ENCODE results near the gene FLNB. TPM values are rescaled to one million over a fixed set of nuclear protein-coding genes. Genes with fewer than 3 reads are reported as not detected.
A peak's percentile ranks its signal among the peaks of the same experiment; 100 is the strongest.

The FLNB gene
- total and polyA plus RNA-seq, 2 of the 13 experiments (the other 11 are each of a cell fraction or from before 2014, with no cell fraction given) = 106 to 130 TPM

DNA sequence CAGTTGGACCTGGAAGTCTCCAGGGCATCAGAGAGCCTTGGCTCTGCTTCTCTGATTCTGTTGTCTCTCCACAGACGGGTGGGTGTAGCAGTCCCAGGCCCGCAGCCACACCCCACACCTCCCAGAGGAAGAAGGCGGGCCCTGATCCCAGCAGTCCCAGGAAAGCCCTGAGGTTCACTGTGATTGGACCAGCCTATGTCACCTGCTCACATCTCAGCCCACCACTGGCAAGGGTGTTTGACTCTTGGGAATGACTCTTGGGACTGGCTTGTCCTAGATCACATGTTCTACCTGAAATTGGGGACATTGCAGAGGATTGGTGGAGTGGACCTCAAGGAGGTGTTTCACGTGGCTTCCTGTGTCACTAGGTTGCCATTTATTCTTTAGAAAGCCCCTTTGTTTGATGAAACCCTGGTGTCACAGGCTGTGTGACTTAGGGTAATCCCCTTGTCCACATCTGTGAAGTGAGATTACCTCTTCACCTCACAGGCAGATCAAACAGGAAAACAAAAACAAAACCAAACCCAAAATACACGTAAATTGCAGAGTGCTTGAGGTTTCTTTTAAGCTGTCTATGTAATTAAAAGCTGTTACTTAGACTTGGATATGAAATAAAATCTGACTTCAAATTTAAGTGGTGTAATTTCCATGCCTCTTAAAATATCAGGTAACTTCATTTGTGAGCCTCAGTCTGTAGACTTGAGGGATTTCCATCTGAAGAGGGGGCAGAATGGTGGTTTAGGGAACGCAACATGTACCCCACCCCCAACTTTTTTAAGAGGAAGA is 26.7 kb downstream of the FLNB start:
- 84% methylated on average over 3 of the region's 6 CpGs for WGBS (ENCODE audit: low lambda C conversion rate)
- ATAC-seq = peak; percentile 29; the same call in 2 of the 3 replicates
- ChIA-PET POLR2A (no interaction called here), CTCF (ENCODE audit: low intra/inter-chr PET ratio, low total read pairs) (no interaction called here)
- Histone ChIP-seq H3K27ac (ENCODE audit: extremely low read length, insufficient read depth, low read length) (no peak overlapping the region), H3K27me3 (ENCODE audit: control insufficient read depth in 1 of 2, insufficient read depth in 2 of 2, low read length in 2 of 2) (no peaks in the 10 kb centered on the region), H3K9me3 (ENCODE audit: low read length) (no peaks in the 10 kb centered on the region), H3K4me2 (ENCODE audit: low read depth, low read length) (no peak overlapping the region), H3K9ac (ENCODE audit: insufficient read depth, low read depth, low read length) (no peak overlapping the region), H3K79me2 (ENCODE audit: insufficient read depth, low read length) (peaks cover 94% of the 10 kb centered on the region), H3K4me1 (ENCODE audit: insufficient read depth, low read length) (peaks cover 89% of the 10 kb centered on the region), H3K4me3 (replicated peaks in 1 of 3; ENCODE audit: insufficient read depth in 1 of 3, low read depth in 2 of 3, low read length in 3 of 3) (no peak overlapping the region), H4K20me1 (ENCODE audit: insufficient read depth, low read length) (peaks cover 93% of the 10 kb centered on the region), H2AFZ (ENCODE audit: low read length) (no peak overlapping the region), H3K36me3 (replicated peaks in 1 of 2; ENCODE audit: control insufficient read depth in 1 of 2, insufficient read depth in 2 of 2, low read length in 2 of 2) (peaks cover 0 to 21% of the 10 kb centered on the region in 2 experiments; a peak in 4 of 5 replicates)
- TF ChIP-seq, protein P1, sequence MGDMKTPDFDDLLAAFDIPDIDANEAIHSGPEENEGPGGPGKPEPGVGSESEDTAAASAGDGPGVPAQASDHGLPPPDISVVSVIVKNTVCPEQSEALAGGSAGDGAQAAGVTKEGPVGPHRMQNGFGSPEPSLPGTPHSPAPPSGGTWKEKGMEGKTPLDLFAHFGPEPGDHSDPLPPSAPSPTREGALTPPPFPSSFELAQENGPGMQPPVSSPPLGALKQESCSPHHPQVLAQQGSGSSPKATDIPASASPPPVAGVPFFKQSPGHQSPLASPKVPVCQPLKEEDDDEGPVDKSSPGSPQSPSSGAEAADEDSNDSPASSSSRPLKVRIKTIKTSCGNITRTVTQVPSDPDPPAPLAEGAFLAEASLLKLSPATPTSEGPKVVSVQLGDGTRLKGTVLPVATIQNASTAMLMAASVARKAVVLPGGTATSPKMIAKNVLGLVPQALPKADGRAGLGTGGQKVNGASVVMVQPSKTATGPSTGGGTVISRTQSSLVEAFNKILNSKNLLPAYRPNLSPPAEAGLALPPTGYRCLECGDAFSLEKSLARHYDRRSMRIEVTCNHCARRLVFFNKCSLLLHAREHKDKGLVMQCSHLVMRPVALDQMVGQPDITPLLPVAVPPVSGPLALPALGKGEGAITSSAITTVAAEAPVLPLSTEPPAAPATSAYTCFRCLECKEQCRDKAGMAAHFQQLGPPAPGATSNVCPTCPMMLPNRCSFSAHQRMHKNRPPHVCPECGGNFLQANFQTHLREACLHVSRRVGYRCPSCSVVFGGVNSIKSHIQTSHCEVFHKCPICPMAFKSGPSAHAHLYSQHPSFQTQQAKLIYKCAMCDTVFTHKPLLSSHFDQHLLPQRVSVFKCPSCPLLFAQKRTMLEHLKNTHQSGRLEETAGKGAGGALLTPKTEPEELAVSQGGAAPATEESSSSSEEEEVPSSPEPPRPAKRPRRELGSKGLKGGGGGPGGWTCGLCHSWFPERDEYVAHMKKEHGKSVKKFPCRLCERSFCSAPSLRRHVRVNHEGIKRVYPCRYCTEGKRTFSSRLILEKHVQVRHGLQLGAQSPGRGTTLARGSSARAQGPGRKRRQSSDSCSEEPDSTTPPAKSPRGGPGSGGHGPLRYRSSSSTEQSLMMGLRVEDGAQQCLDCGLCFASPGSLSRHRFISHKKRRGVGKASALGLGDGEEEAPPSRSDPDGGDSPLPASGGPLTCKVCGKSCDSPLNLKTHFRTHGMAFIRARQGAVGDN (CRISPR knock-in tag; IDR thresholded peaks at IDR 0.05) = peak; percentile 40
- TF ChIP-seq ZKSCAN8 (CRISPR knock-in tag; IDR thresholded peaks at IDR 0.05; ENCODE audit: borderline replicate concordance) (no peak), NR2F6 (IDR thresholded peaks at IDR 0.05) (0 out of 2 replicates have a peak, but pooled peaks have one; percentile 16), NR2F6 (CRISPR knock-in tag; IDR thresholded peaks at IDR 0.05) (no peak), ZNF484 (CRISPR knock-in tag; IDR thresholded peaks at IDR 0.05; ENCODE audit: borderline replicate concordance, low read depth) (no peak), ZNF766 (CRISPR knock-in tag; IDR thresholded peaks at IDR 0.05; ENCODE audit: borderline replicate concordance) (no peak), SOX13 (IDR thresholded peaks at IDR 0.05) (no peak), SOX13 (CRISPR knock-in tag; conservative IDR thresholded peaks at IDR 0.05 in 1 of 2, IDR thresholded peaks at IDR 0.05 in 1 of 2) (peak in 1 of 2 experiments; percentile 49; a peak in 2 of 4 replicates), STAT5B (CRISPR knock-in tag; IDR thresholded peaks at IDR 0.05) (no peak), TBX2 (CRISPR knock-in tag; IDR thresholded peaks at IDR 0.05; ENCODE audit: borderline replicate concordance) (peak; percentile 24; the same call in 1 of the 2 replicates), SOX6 (IDR thresholded peaks at IDR 0.05) (no peak), SOX6 (CRISPR knock-in tag; IDR thresholded peaks at IDR 0.05) (peak; percentile 24; the same call in 1 of the 2 replicates), ZNF501 (CRISPR knock-in tag; IDR thresholded peaks at IDR 0.05) (no peak), JUND (CRISPR knock-in tag; IDR thresholded peaks at IDR 0.05) (no peak), RBM22 (optimal IDR thresholded peaks at IDR 0.05; ENCODE audit: low read length) (peak; percentile 11), KDM6A (CRISPR knock-in tag; IDR thresholded peaks at IDR 0.05; ENCODE audit: low read depth) (no peak), ZNF335 (CRISPR knock-in tag; IDR thresholded peaks at IDR 0.05) (no peak)
- TF ChIP-seq, protein P2, sequence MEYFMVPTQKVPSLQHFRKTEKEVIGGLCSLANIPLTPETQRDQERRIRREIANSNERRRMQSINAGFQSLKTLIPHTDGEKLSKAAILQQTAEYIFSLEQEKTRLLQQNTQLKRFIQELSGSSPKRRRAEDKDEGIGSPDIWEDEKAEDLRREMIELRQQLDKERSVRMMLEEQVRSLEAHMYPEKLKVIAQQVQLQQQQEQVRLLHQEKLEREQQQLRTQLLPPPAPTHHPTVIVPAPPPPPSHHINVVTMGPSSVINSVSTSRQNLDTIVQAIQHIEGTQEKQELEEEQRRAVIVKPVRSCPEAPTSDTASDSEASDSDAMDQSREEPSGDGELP (IDR thresholded peaks at IDR 0.05; ENCODE audit: borderline replicate concordance, low read depth) = no peak
- BruUV-seq (replicated peaks) = no TSS peak
- in situ Hi-C loops (cut with HindIII; ENCODE audit: extremely low pct_ligation_motif_present, low pct_unique_long_range_greater_than_20kb) = no loop called here
- intact Hi-C loops (cut with micrococcal nuclease; ENCODE audit: unreplicated experiment) = no loop called here
- FAIRE-seq = no peak
- no peak for DNase-seq (ENCODE audit: low spot score)
